Hepatocyte (in vitro differentiated cells): Measurements from ENCODE around the gene VWCE.

Source experiments
- CTCF ChIP-seq: fragments of 200-600 bp; sonication (generic); IDR thresholded peaks from 2 replicates; pipeline ENCODE4 v1.5.1; 2016; ENCODE audit warnings: antibody characterized with exemption, mild to moderate bottlenecking; ENCODE audit not compliant: poor library complexity
- EZH2 ChIP-seq: fragments of 200-600 bp; sonication (generic); IDR thresholded peaks from 2 replicates; pipeline ENCODE4 v1.6.1; 2016; ENCODE audit warnings: antibody characterized with exemption, mild to moderate bottlenecking, borderline replicate concordance
- EZH2phosphoT487 ChIP-seq: fragments of 200-600 bp; sonication (generic); IDR thresholded peaks from one replicate; pipeline ENCODE4 v1.6.1; 2018; ENCODE audit warnings: antibody characterized with exemption, mild to moderate bottlenecking, low read depth, moderate library complexity; ENCODE audit not compliant: unreplicated experiment, severe bottlenecking

DNA sequence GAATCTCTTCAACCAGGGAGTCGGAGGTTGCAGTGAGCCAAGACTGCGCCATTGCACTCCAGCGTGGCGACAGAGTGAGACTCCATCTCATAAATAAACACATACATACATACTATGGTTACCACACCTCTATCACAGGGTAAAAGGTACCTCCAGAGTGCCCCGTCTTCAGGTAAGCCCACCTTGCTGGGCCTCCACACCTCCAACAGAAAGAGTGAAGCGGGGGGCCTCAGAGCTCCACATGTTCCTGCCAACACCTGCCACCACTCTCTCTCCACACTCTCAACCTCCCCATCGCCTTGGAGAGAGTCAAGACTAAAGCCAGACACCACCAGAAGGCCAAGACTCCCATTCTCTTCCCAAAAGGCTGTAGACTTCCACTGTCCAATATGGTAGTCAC is 10.3 kb upstream of the VWCE start:
- no peak for TF ChIP-seq CTCF
- TF ChIP-seq EZH2 = no peak
- no peak for TF ChIP-seq EZH2phosphoT487
